ENCODE measurements around the gene SLFN14. TPM values are rescaled to one million over a fixed set of nuclear protein-coding genes. Genes with fewer than 3 reads are reported as not detected.
A peak's percentile ranks its signal among the peaks of the same experiment; 100 is the strongest.
"Not testable (repeated sequence)": the region's sequence is repeated elsewhere in the genome, so short reads cannot be mapped to it uniquely, and the experiment has no call there.

Gene SLFN14
- total RNA-seq, 1 experiment from 2014 or later, result not detected

- Mint-ChIP-seq H3K9me3 (ENCODE audit: unreplicated experiment) (peaks cover 5% of the 10 kb centered on the region), H3K4me3 (ENCODE audit: unreplicated experiment) (no peak overlapping the region), H3K36me3 (ENCODE audit: insufficient read depth, unreplicated experiment) (peaks cover 6% of the 10 kb centered on the region), H3K27ac (ENCODE audit: low read depth, unreplicated experiment) (no peak overlapping the region), H3K4me1 (ENCODE audit: insufficient read depth, unreplicated experiment) (peaks cover 6% of the 10 kb centered on the region), H3K27me3 (ENCODE audit: insufficient read depth, unreplicated experiment) (peaks cover 52% of the 10 kb centered on the region)
- DNase-seq (ENCODE audit: unreplicated experiment), result no peak
- CTCF ChIA-PET, result interaction anchor here (17.2 kb wide), 1 partner anchor 219 kb away, joined by 394 read pairs; no protein-coding TSS in a partner anchor
- POLR2A ChIA-PET, result no interaction called here
- no TSS peak for BruUV-seq (replicated peaks)
- no peak for TF ChIP-seq CTCF (IDR thresholded peaks at IDR 0.05; ENCODE audit: unreplicated experiment)
- intact Hi-C loops (cut with micrococcal nuclease), result loop anchor here (5.0 to 10.0 kb wide), 2 partner anchors 288 to 535 kb away; partner anchors contain the start of gene SLFN5
These were observed 30.8 kb downstream of the SLFN14 start for GRCh38 chr17:35529866-35530265.

GRCh38 chr17:35529326-35529725 lies 31.3 kb downstream of the SLFN14 start:
- H3K4me1 Mint-ChIP-seq (ENCODE audit: insufficient read depth, unreplicated experiment); DNase-seq (ENCODE audit: unreplicated experiment); intact Hi-C loops (cut with micrococcal nuclease); POLR2A ChIA-PET; H3K27ac Mint-ChIP-seq (ENCODE audit: low read depth, unreplicated experiment); BruUV-seq (replicated peaks); H3K4me3 Mint-ChIP-seq (ENCODE audit: unreplicated experiment); H3K9me3 Mint-ChIP-seq (ENCODE audit: unreplicated experiment); H3K36me3 Mint-ChIP-seq (ENCODE audit: insufficient read depth, unreplicated experiment): not testable (repeated sequence)
- peaks cover 52% of the 10 kb centered on the region for H3K27me3 Mint-ChIP-seq (ENCODE audit: insufficient read depth, unreplicated experiment)
- CTCF ChIA-PET, result interaction anchor here (17.2 kb wide), 1 partner anchor 218 kb away, joined by 394 read pairs; no protein-coding TSS in a partner anchor

GRCh38 chr17:35523296-35523695 lies 37.3 kb downstream of the SLFN14 start:
- Mint-ChIP-seq H3K27ac (ENCODE audit: low read depth, unreplicated experiment) (no peak overlapping the region), H3K4me1 (ENCODE audit: insufficient read depth, unreplicated experiment) (no peaks in the 10 kb centered on the region), H3K27me3 (ENCODE audit: insufficient read depth, unreplicated experiment) (peaks cover 70% of the 10 kb centered on the region), H3K4me3 (ENCODE audit: unreplicated experiment) (no peak overlapping the region), H3K9me3 (ENCODE audit: unreplicated experiment) (peaks cover 5% of the 10 kb centered on the region), H3K36me3 (ENCODE audit: insufficient read depth, unreplicated experiment) (no peaks in the 10 kb centered on the region)
- ChIA-PET POLR2A (interaction anchor here (0.5 to 1.2 kb wide), 4 partner anchors 8 to 239 kb away, joined by 3 read pairs; no protein-coding TSS in a partner anchor), CTCF (interaction anchor here (3.9 kb wide), 1 partner anchor 10 kb away, joined by 15 read pairs; no protein-coding TSS in a partner anchor)
- no peak for DNase-seq (ENCODE audit: unreplicated experiment)
- intact Hi-C loops (cut with micrococcal nuclease), result no loop called here
- BruUV-seq (replicated peaks), result no TSS peak
- no peak for TF ChIP-seq CTCF (IDR thresholded peaks at IDR 0.05; ENCODE audit: unreplicated experiment)

- H3K27ac Mint-ChIP-seq (ENCODE audit: low read depth, unreplicated experiment); BruUV-seq (replicated peaks); H3K9me3 Mint-ChIP-seq (ENCODE audit: unreplicated experiment); POLR2A ChIA-PET; intact Hi-C loops (cut with micrococcal nuclease); H3K36me3 Mint-ChIP-seq (ENCODE audit: insufficient read depth, unreplicated experiment); H3K4me3 Mint-ChIP-seq (ENCODE audit: unreplicated experiment); H3K4me1 Mint-ChIP-seq (ENCODE audit: insufficient read depth, unreplicated experiment): not testable (repeated sequence)
- peaks cover 74% of the 10 kb centered on the region for H3K27me3 Mint-ChIP-seq (ENCODE audit: insufficient read depth, unreplicated experiment)
- CTCF ChIA-PET, result interaction anchor here (3.0 to 3.9 kb wide), 2 partner anchors 12 to 209 kb away, joined by 14 to 15 read pairs; no protein-coding TSS in a partner anchor
- peak; percentile 29 for DNase-seq (ENCODE audit: unreplicated experiment)
These were observed 38.9 kb downstream of the SLFN14 start for GRCh38 chr17:35521654-35522256.

- Mint-ChIP-seq H3K9me3 (ENCODE audit: unreplicated experiment) (no peaks in the 10 kb centered on the region), H3K4me1 (ENCODE audit: insufficient read depth, unreplicated experiment) (no peaks in the 10 kb centered on the region), H3K36me3 (ENCODE audit: insufficient read depth, unreplicated experiment) (no peaks in the 10 kb centered on the region), H3K27me3 (ENCODE audit: insufficient read depth, unreplicated experiment) (peaks cover 72% of the 10 kb centered on the region), H3K4me3 (ENCODE audit: unreplicated experiment) (no peak overlapping the region), H3K27ac (ENCODE audit: low read depth, unreplicated experiment) (no peak overlapping the region)
- DNase-seq (ENCODE audit: unreplicated experiment), result no peak
- TF ChIP-seq CTCF (IDR thresholded peaks at IDR 0.05; ENCODE audit: unreplicated experiment), result no peak
- ChIA-PET CTCF (interaction anchor here (3.0 to 3.9 kb wide), 2 partner anchors 12 to 209 kb away, joined by 14 to 15 read pairs; no protein-coding TSS in a partner anchor), POLR2A (no interaction called here)
- intact Hi-C loops (cut with micrococcal nuclease), result no loop called here
- BruUV-seq (replicated peaks), result no TSS peak
These were observed 39.5 kb downstream of the SLFN14 start for GRCh38 chr17:35521150-35521549.
